Smooth muscle cell (in vitro differentiated cells): Measurements from ENCODE around the gene MYO9A. TPM values are rescaled to one million over a fixed set of nuclear protein-coding genes. Genes with fewer than 3 reads are reported as not detected.

Experiments used
- DNase-seq: peaks from one replicate; lab custom pipeline; 2025; ENCODE audit not compliant: unreplicated experiment; lab: John Stamatoyannopoulos, UW
- H2AFZ ChIP-seq: fragments of 200-600 bp; sonication (generic); 2 replicates; pipeline ENCODE4 v1.6.0; 2016; ENCODE audit warnings: antibody characterized with exemption, low read depth, mild to moderate bottlenecking
- H3F3A ChIP-seq: fragments of 200-600 bp; sonication (generic); 2 replicates; pipeline ENCODE4 v1.6.0; 2017; ENCODE audit warnings: antibody characterized with exemption, low read depth
- H3K27ac ChIP-seq: fragments of 200-600 bp; sonication (generic); 2 replicates; pipeline ENCODE4 v1.5.1; 2016; ENCODE audit warnings: low read depth, mild to moderate bottlenecking
- H3K27me3 ChIP-seq: fragments of 200-600 bp; sonication (generic); 2 replicates; pipeline ENCODE4 v1.6.1; 2016; ENCODE audit warnings: low read depth, mild to moderate bottlenecking
- H3K36me3 ChIP-seq: fragments of 200-600 bp; sonication (generic); 2 replicates; pipeline ENCODE4 v1.5.1; 2016; ENCODE audit warnings: low read depth
- H3K4me1 ChIP-seq: fragments of 200-600 bp; sonication (generic); 2 replicates; pipeline ENCODE4 v1.5.1; 2016; ENCODE audit warnings: low read depth
- H3K4me2 ChIP-seq: fragments of 200-600 bp; sonication (generic); 2 replicates; pipeline ENCODE4 v1.6.0; 2016; ENCODE audit warnings: mild to moderate bottlenecking
- H3K4me3 ChIP-seq: fragments of 200-600 bp; sonication (generic); 2 replicates; pipeline ENCODE4 v1.5.1; 2016; ENCODE audit warnings: mild to moderate bottlenecking
- H3K79me2 ChIP-seq: fragments of 200-600 bp; sonication (generic); 2 replicates; pipeline ENCODE4 v1.6.0; 2016; ENCODE audit warnings: low read depth, mild to moderate bottlenecking
- H3K9ac ChIP-seq: fragments of 200-600 bp; sonication (generic); 2 replicates; pipeline ENCODE4 v1.6.0; 2016; ENCODE audit warnings: low read depth
- H3K9me3 ChIP-seq: fragments of 200-600 bp; sonication (generic); replicated peaks from 2 replicates; pipeline ENCODE4 v1.5.1; 2016; ENCODE audit warnings: low read depth
- H4K20me1 ChIP-seq: fragments of 200-600 bp; sonication (generic); 2 replicates; pipeline ENCODE4 v1.6.0; 2016; ENCODE audit warnings: low read depth
- CTCF ChIP-seq: fragments of 200-600 bp; sonication (generic); IDR thresholded peaks from 2 replicates; pipeline ENCODE4 v1.5.1; 2017; ENCODE audit warnings: borderline replicate concordance, mild to moderate bottlenecking, antibody characterized with exemption; ENCODE audit not compliant: insufficient read depth, poor library complexity, severe bottlenecking
- WGBS: methylation state at CpG from one replicate; pipeline ENCODE4 v1.1.7; 2016; ENCODE audit warnings: low lambda C conversion rate; 5-methylcytosine and 5-hydroxymethylcytosine counted together
- polyA plus RNA-seq: library from polyadenylated mRNA; unstranded; fragments of >200 nt; fragmentation: Nextera tagmentation; extraction: Ambion mirVana; gene quantifications from 2 replicates; pipeline ENCODE4 v1.2.1, GENCODE V29; 2016
- total RNA-seq: library from RNA; depleted of rRNA; stranded (reverse); fragments of >200 nt; gene quantifications from 2 replicates; pipeline ENCODE4 v1.2.3, GENCODE V29; 2014

Gene MYO9A
- total and polyA plus RNA-seq, 2 experiments from 2014 or later, result 10.7 to 36.9 TPM

- H3K27me3 ChIP-seq, result no peaks in the 10 kb centered on the region
- TF ChIP-seq CTCF, result no peak
- H4K20me1 ChIP-seq, result no peaks in the 10 kb centered on the region
- no peaks in the 10 kb centered on the region for H3K9me3 ChIP-seq
- H3K4me2 ChIP-seq, result peak overlapping the region; percentile 50
- H3K79me2 ChIP-seq, result no peaks in the 10 kb centered on the region
- H3K4me3 ChIP-seq, result no peak overlapping the region
- peaks cover 23% of the 10 kb centered on the region for H3K4me1 ChIP-seq
- H3K9ac ChIP-seq, result no peak overlapping the region
- no peak overlapping the region for H2AFZ ChIP-seq
- no peak overlapping the region for H3K27ac ChIP-seq
- DNase-seq, result no peak
- H3F3A ChIP-seq, result no peaks in the 10 kb centered on the region
- H3K36me3 ChIP-seq, result no peaks in the 10 kb centered on the region
- WGBS, result 42% methylated on average over 4 of the region's 4 CpGs
Measured at GRCh38 chr15:71807691-71808091, 310.3 kb downstream of the MYO9A start.

GRCh38 chr15:71807125-71807629 is 310.8 kb downstream of the MYO9A start:
- no peaks in the 10 kb centered on the region for H3K36me3 ChIP-seq
- no peak overlapping the region for H3K4me3 ChIP-seq
- no peak overlapping the region for H2AFZ ChIP-seq
- H4K20me1 ChIP-seq, result no peaks in the 10 kb centered on the region
- H3K9me3 ChIP-seq, result no peaks in the 10 kb centered on the region
- peaks cover 23% of the 10 kb centered on the region for H3K4me1 ChIP-seq
- TF ChIP-seq CTCF, result no peak
- no peak overlapping the region for H3K9ac ChIP-seq
- 44% methylated on average over 11 of the region's 15 CpGs for WGBS
- no peaks in the 10 kb centered on the region for H3K27me3 ChIP-seq
- H3K4me2 ChIP-seq, result peak overlapping the region; percentile 50
- no peaks in the 10 kb centered on the region for H3K79me2 ChIP-seq
- no peak for DNase-seq
- no peaks in the 10 kb centered on the region for H3F3A ChIP-seq
- H3K27ac ChIP-seq, result no peak overlapping the region

- no peaks in the 10 kb centered on the region for H3F3A ChIP-seq
- no peaks in the 10 kb centered on the region for H3K79me2 ChIP-seq
- no peak overlapping the region for H3K27ac ChIP-seq
- peaks cover 23% of the 10 kb centered on the region for H3K4me1 ChIP-seq
- no peak for DNase-seq
- H3K9ac ChIP-seq, result no peak overlapping the region
- no peak overlapping the region for H2AFZ ChIP-seq
- H3K27me3 ChIP-seq, result no peaks in the 10 kb centered on the region
- no peaks in the 10 kb centered on the region for H3K9me3 ChIP-seq
- H3K36me3 ChIP-seq, result no peaks in the 10 kb centered on the region
- no peaks in the 10 kb centered on the region for H4K20me1 ChIP-seq
- H3K4me3 ChIP-seq, result no peak overlapping the region
- TF ChIP-seq CTCF, result no peak
- WGBS, result 10% methylated on average over 7 of the region's 7 CpGs
- H3K4me2 ChIP-seq, result no peak overlapping the region
Measured at GRCh38 chr15:71806452-71806931, 311.5 kb downstream of the MYO9A start.
